Measurements from ENCODE around the gene PROM2.

GRCh38 chr2:95333888-95334338, 59.7 kb downstream of the PROM2 start:
- TF ChIP-seq ZNF274 (IDR thresholded peaks at IDR 0.05; ENCODE audit: low read depth, low read length) (no peak), YY1 (IDR thresholded peaks at IDR 0.05; ENCODE audit: insufficient read depth, insufficient read length) (no peak), SUZ12 (IDR thresholded peaks at IDR 0.05; ENCODE audit: extremely low read depth, insufficient read depth, insufficient read length) (no peak)

All from NT2/D1 (cell line).